ENCODE data around the gene BEND3. TPM values are rescaled to one million over a fixed set of nuclear protein-coding genes. Genes with fewer than 3 reads are reported as not detected.

The BEND3 gene
- total and polyA plus RNA-seq, 12 donors: 0.37 to 2.3 (median 1.3) TPM

GRCh38 chr6:107124934-107125348, 9.6 kb upstream of the BEND3 start:
- no peak for ATAC-seq
- Histone ChIP-seq H3K4me3 (no peak overlapping the region), H3K27ac (no peak overlapping the region), H3K4me1 (peaks cover 0 to 13% (median 4%) of the 10 kb centered on the region in 9 donors), H3K9me3 (no peaks in the 10 kb centered on the region), H3K36me3 (no peaks in the 10 kb centered on the region), H3K27me3 (no peaks in the 10 kb centered on the region)
- intact Hi-C loops (cut with DNase I): no loop called here
- no peak for DNase-seq
- TF ChIP-seq CTCF (IDR thresholded peaks at IDR 0.05): no peak
- 60 to 69% methylated on average over 4 of the region's 4 CpGs for WGBS, 2 donors

GRCh38 chr6:107123501-107123900, 8.2 kb upstream of the BEND3 start:
- Histone ChIP-seq H3K4me3 (no peak overlapping the region), H3K4me1 (peaks cover 0 to under 1% (median 0%) of the 10 kb centered on the region in 9 donors), H3K9me3 (no peaks in the 10 kb centered on the region), H3K36me3 (no peaks in the 10 kb centered on the region), H3K27me3 (peaks cover 0 to 5% (median 0%) of the 10 kb centered on the region in 7 donors), H3K27ac (no peak overlapping the region)
- DNase-seq (no peak), ATAC-seq (no peak)
- WGBS, 2 donors: 93 to 97% methylated on average over 6 of the region's 6 CpGs
- no peak for TF ChIP-seq CTCF (IDR thresholded peaks at IDR 0.05)
- intact Hi-C loops (cut with DNase I): no loop called here

- no peak for DNase-seq
- H3K4me1 ChIP-seq: no peaks in the 10 kb centered on the region
Measured at GRCh38 chr6:107122748-107123147, 7.4 kb upstream of the BEND3 start.

GRCh38 chr6:107121964-107122495, 6.7 kb upstream of the BEND3 start:
- Histone ChIP-seq H3K27ac (no peak overlapping the region), H3K4me3 (no peak overlapping the region), H3K36me3 (no peaks in the 10 kb centered on the region), H3K4me1 (peaks cover 0 to 2% (median 0%) of the 10 kb centered on the region in 9 donors), H3K9me3 (no peaks in the 10 kb centered on the region), H3K27me3 (peaks cover 0 to 9% (median 0%) of the 10 kb centered on the region in 7 donors)
- intact Hi-C loops (cut with DNase I): no loop called here
- 79 to 85% methylated on average over 8 of the region's 8 CpGs for WGBS, 2 donors
- ATAC-seq (no peak), DNase-seq (no peak)
- no peak for TF ChIP-seq CTCF (IDR thresholded peaks at IDR 0.05)

More at GRCh38 chr6:107122748-107123147, 7.4 kb upstream of the BEND3 start:
- no peak for ATAC-seq
- no peaks in the 10 kb centered on the region for H3K9me3 ChIP-seq
- no peak overlapping the region for H3K4me3 ChIP-seq
- no peak overlapping the region for H3K27ac ChIP-seq
- WGBS, 2 donors: 84 to 88% methylated on average over 4 of the region's 4 CpGs
- peaks cover 0 to 6% (median 0%) of the 10 kb centered on the region in 7 donors for H3K27me3 ChIP-seq
- intact Hi-C loops (cut with DNase I): no loop called here
- no peaks in the 10 kb centered on the region for H3K36me3 ChIP-seq
- no peak for TF ChIP-seq CTCF (IDR thresholded peaks at IDR 0.05)

All from heart right ventricle (tissue), 16 donors.